GM10266 (cell line): ENCODE measurements around the gene C10orf143.

Experiments used
- DNase-seq: peaks from one replicate; pipeline ENCODE4 v3.0.0; 2012; ENCODE audit errors: extremely low spot score
- TF ChIP-seq, protein P1 (sequence below): IDR thresholded peaks from 2 replicates; pipeline ENCODE4 v1.5.1; 2012; ENCODE audit warnings: mild to moderate bottlenecking, low read depth; ENCODE audit not compliant: control insufficient read depth, insufficient read depth; ENCODE audit errors: missing control alignments

The C10orf143 gene

DNA sequence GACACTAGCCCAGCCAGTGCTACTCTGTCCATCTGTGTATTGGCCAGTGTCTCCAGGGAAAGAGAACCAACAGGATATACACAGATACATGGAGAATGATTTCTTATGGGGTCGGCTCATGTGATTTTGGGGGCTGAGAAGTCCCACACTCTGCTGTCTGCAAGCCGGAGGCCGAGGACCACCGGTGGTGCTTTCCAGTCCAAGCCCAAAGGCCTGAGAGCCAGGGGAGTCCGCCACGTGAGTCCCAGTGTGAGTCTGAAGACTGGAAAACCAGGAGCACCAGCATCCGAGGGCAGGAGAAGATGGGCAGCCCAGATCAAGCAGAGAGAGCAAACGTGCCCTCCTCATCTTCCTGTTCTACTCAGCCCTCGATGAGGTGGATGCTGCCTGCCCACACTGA lies 71.5 kb downstream of the C10orf143 start:
- TF ChIP-seq, protein P1, sequence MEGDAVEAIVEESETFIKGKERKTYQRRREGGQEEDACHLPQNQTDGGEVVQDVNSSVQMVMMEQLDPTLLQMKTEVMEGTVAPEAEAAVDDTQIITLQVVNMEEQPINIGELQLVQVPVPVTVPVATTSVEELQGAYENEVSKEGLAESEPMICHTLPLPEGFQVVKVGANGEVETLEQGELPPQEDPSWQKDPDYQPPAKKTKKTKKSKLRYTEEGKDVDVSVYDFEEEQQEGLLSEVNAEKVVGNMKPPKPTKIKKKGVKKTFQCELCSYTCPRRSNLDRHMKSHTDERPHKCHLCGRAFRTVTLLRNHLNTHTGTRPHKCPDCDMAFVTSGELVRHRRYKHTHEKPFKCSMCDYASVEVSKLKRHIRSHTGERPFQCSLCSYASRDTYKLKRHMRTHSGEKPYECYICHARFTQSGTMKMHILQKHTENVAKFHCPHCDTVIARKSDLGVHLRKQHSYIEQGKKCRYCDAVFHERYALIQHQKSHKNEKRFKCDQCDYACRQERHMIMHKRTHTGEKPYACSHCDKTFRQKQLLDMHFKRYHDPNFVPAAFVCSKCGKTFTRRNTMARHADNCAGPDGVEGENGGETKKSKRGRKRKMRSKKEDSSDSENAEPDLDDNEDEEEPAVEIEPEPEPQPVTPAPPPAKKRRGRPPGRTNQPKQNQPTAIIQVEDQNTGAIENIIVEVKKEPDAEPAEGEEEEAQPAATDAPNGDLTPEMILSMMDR, result no peak
- DNase-seq, result no peak

DNA sequence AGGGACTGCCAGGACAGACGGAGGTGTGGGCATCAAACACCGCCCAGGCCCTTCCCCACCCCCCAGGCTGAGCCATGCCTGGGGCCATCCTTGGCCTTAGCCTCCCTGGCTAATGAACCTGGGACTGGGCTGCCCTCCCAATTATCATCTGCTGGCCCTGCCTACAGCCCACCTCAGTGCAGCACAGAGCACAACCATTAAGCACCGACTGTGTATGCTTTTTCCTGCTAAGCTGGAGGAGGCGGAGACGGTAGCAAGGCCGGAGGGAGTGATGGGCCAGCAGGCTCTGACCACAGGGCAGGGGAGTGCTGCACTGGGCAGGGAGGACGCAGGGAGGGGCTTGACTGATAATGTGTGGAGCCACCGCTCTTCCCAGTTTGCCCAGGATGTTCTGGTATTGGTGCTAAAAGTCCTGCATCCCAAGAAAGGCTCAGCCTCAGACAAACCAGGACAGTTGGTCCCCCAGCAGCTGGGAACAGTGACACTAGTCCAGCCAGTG lies 72.0 kb downstream of the C10orf143 start:
- no peak for DNase-seq
- TF ChIP-seq, protein P1, result no peak

DNA sequence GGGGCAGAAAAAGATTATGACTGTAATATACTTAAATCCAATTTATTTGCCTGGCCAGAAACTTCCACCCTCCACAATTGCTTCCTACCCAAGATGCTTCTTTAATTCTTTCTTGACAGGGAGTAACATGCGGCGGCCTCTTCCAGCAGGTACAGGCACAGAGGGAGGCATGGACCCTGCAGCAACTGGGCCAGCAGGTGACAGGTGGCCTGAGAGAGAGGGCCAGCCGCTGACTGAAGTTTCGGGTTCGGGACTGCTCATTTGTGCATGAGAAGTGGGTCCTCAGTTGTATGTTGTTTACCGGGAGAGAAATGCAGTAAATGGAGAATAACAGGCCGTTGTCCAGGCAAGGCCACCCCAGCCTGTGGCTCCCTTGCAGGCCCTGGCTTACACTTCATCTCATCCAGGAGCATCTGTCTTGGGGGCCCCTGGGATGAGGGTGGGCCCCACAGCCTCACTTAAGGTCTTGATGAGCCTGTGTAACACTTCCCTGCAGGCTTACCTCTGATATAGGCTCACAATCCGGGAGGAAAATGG lies 72.5 kb downstream of the C10orf143 start:
- TF ChIP-seq, protein P1, result no peak
- DNase-seq, result no peak

DNA sequence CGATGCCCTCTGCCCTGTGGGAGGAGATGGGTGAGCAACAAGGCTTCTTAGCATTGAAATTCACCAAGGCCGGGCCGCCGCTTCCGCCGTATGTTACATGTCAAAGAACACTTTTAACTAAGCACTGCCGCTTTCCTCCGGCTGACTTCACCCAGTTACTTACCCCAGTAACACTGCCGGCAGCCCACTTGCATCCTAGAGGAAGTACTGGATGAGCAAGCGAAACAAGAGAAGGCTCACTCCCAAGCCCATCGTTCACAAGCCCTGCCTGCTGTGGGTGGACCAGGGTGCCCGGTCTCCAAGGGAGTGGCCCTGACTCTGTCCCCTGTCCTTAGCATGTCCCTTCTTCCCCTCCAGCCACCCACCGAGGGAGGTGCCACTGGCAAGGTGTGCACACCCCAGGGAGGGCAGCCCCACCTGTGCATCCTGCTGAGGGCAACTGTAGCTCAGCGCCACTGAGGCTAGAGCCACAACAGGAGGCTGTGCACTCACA lies 73.4 kb downstream of the C10orf143 start:
- TF ChIP-seq, protein P1, result no peak
- DNase-seq, result no peak

DNA sequence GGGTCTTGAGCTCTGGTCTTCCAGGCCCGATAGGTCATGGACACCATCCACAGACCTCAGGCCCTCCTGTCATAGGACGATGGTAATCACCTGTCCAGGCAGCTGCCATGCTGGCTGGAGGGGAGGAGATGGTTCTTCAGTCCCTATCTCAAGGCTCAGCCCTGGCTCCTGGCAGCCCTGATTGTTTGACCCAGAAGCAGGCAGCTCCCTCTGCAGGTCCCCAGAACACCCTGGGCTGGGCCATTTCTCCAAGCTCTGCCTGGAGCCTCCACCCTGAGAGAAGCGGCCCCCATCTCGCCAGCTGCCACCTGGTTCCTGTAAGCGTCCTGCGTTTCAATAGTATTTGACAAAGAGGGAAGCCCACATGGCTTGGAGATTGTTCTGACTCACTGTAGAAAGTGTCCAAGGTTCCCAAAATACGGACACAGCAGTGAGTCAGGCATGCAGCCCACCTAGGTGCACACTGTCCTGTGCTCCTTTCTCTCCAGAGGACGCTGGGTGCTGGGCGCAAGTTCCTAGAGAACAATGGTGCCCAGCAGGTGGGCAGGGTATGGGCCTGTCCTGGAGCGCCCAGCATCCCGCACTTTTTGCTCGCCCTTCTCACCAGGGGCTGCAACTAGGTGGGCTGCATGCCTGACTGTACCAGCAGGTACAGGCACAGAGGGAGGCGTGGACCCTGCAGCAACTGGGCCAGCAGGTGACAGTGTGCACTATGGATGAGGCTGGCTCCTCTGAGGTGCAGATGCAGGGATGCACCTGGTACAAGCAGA lies 74.1 kb downstream of the C10orf143 start:
- DNase-seq, result no peak
- TF ChIP-seq, protein P1, result no peak

DNA sequence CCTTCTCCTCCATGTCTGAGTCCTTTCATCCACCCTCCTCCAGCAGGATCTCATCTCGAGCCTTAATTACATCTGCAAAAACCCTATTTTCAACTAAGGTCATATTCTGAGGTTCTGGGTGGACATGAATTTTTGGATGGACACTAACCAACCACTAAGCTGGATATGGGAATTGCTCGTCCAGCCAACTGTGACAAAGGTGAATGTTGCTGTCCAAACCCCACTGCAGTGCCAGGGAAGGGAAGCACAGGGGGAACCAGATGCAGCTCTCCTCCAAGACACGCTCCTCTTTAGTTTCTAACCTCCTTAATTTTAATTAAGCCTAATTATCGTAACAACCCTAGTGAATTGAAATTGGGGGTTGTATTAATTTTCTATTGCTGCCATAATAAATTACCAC lies 81.4 kb downstream of the C10orf143 start:
- DNase-seq, result no peak
- TF ChIP-seq, protein P1, result no peak

DNA sequence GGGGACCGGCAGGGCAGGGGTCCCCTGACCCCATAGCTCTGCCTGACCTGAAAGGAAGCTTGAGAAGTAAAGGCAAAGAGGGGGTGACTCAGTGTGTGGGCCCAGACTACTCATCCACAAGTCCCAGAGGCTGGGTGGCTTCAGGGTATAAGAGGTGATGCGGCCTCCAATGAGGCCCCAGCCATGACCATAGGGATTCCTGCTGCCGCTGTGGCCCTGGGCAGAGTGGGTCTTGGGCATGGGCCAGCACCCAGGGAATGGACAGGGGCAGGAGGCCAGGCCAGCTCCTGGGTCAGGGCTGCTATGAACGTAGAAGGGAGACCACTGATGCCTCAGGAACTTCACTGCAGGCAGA lies 82.2 kb downstream of the C10orf143 start:
- DNase-seq, result no peak
- TF ChIP-seq, protein P1, result no peak
